ENCODE measurements around the gene VWA3A.
"Not testable (repeated sequence)": the region's sequence is repeated elsewhere in the genome, so short reads cannot be mapped to it uniquely, and the experiment has no call there.

Gene VWA3A

GRCh38 chr16:22089910-22090309 lies 2.4 kb upstream of the VWA3A start:
- DNase-seq (ENCODE audit: low spot score): no peak

GRCh38 chr16:22091721-22092120 lies 620 bp upstream of the VWA3A start:
- DNase-seq (ENCODE audit: low spot score): no peak

- no peak for DNase-seq (ENCODE audit: low spot score)
Measured at GRCh38 chr16:22093331-22093730, 990 bp downstream of the VWA3A start.

- no peak for DNase-seq (ENCODE audit: low spot score)
Measured at GRCh38 chr16:22093996-22094395, 1.7 kb downstream of the VWA3A start.

GRCh38 chr16:22098405-22099255 lies 6.3 kb downstream of the VWA3A start:
- peak; percentile 80 for DNase-seq (ENCODE audit: low spot score)

GRCh38 chr16:22099256-22099975 lies 7.1 kb downstream of the VWA3A start:
- no peak for DNase-seq (ENCODE audit: low spot score)

- DNase-seq (ENCODE audit: low spot score): no peak
Measured at GRCh38 chr16:22103441-22103840, 11.1 kb downstream of the VWA3A start.

GRCh38 chr16:22109258-22109898 lies 17.0 kb downstream of the VWA3A start:
- DNase-seq (ENCODE audit: low spot score): no peak

GRCh38 chr16:22111629-22112028 lies 19.3 kb downstream of the VWA3A start:
- not testable (repeated sequence) for DNase-seq (ENCODE audit: low spot score)

- DNase-seq (ENCODE audit: low spot score): no peak
Measured at GRCh38 chr16:22116095-22116700, 23.9 kb downstream of the VWA3A start.

GRCh38 chr16:22117609-22118008 lies 25.3 kb downstream of the VWA3A start:
- no peak for DNase-seq (ENCODE audit: low spot score)

GRCh38 chr16:22120440-22120839 lies 28.1 kb downstream of the VWA3A start:
- peak; percentile 31 for DNase-seq (ENCODE audit: low spot score)

GRCh38 chr16:22122239-22122638 lies 29.9 kb downstream of the VWA3A start:
- DNase-seq (ENCODE audit: low spot score): no peak

GRCh38 chr16:22123146-22123545 lies 30.8 kb downstream of the VWA3A start:
- DNase-seq (ENCODE audit: low spot score): peak; percentile 57

- DNase-seq (ENCODE audit: low spot score): peak; percentile 75
Measured at GRCh38 chr16:22123759-22124490, 31.6 kb downstream of the VWA3A start.

GRCh38 chr16:22124583-22125284 lies 32.4 kb downstream of the VWA3A start:
- no peak for DNase-seq (ENCODE audit: low spot score)

- no peak for DNase-seq (ENCODE audit: low spot score)
Measured at GRCh38 chr16:22126037-22126558, 33.8 kb downstream of the VWA3A start.

- DNase-seq (ENCODE audit: low spot score): not testable (repeated sequence)
Measured at GRCh38 chr16:22128537-22128936, 36.2 kb downstream of the VWA3A start.

GRCh38 chr16:22130528-22130927 lies 38.2 kb downstream of the VWA3A start:
- DNase-seq (ENCODE audit: low spot score): no peak

- DNase-seq (ENCODE audit: low spot score): no peak
Measured at GRCh38 chr16:22132801-22133200, 40.5 kb downstream of the VWA3A start.

GRCh38 chr16:22138482-22138881 lies 46.1 kb downstream of the VWA3A start:
- DNase-seq (ENCODE audit: low spot score): no peak
